DMS79 treated with DMSO at 0.1 percent for 48 hours (cell line): ENCODE results near the gene PSMB11.
"Not testable (repeated sequence)": the region's sequence is repeated elsewhere in the genome, so short reads cannot be mapped to it uniquely, and the experiment has no call there.

Experiments used
- DNase-seq: peaks from one replicate; lab custom pipeline; 2025; lab: John Stamatoyannopoulos, UW

The PSMB11 gene

GRCh38 chr14:23042162-23042965 is at the start of gene PSMB11:
Gene PSMB11 (plus strand): TSS chr14:23042212. CDS start chr14:23042226, 14 bp downstream.
- DNase-seq, result no peak

GRCh38 chr14:22993517-22993916 is 48.5 kb upstream of the PSMB11 start:
- no peak for DNase-seq

DNA sequence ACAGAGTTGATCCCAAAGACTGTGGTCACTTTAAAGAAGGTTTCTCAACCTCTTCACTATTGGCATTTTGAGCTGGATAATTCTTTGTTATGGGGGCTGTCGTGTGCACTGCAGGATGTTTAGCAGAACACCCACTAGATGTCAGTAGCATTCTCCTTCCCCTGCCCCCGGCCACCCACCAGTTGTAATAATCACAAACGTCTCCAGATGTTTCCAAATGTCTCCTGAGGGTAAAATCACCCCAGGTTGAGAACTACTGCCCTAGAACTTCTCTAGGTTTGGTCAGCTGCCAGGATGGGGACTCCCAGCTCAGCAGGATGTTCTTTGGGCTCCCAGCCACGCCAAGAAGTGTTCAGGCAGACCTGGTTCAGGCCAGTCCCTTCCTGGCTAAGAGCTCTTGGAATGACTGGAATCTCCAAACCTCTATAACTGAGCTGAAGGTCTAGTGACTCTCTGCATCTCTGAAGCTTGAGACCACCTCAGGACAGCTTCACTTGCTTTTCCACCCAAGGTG is 47.2 kb upstream of the PSMB11 start:
- DNase-seq, result peak; percentile 70

GRCh38 chr14:22995889-22996625 is 46.0 kb upstream of the PSMB11 start:
- no peak for DNase-seq

DNA sequence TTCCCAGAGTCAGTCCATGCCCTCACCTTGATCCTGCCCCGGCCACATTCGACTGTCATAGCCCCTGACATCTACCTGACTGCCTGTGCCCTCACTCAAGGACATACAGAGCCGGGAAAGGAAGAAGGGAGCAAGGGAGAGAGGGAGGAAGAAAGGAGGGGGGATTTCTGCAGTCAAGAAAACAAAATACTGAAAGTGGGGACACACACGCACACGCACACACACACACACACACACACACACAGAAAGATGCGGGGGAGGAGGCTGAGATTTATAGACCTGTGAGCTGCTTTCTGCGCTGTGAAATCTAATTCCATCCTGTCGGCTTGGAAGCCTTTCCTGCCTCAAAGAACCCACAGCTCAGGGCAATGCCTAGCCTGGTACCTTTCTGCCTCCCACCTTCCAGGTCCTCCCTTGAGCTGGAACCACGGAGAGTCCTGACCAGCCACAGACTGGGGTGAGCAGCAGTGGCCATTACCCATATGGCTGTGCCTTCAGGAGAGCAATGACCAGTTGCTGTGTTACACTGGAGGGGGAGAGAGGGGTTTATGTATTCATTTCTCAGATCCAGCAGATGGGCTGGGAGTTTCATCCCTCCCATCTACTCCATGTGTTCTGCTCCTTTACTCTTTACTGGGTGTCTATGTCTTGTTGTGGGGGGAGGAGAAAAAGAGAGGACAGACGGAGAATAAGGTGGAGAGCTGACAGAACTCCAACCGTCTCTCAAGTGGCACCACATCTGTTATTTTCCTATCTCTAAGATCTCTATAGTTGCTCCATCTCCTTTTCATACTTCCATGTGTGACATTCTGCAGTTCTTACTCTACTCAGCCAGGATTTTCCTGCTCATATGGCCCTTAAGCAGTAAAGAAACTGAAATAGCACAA is 45.0 kb upstream of the PSMB11 start:
- no peak for DNase-seq

DNA sequence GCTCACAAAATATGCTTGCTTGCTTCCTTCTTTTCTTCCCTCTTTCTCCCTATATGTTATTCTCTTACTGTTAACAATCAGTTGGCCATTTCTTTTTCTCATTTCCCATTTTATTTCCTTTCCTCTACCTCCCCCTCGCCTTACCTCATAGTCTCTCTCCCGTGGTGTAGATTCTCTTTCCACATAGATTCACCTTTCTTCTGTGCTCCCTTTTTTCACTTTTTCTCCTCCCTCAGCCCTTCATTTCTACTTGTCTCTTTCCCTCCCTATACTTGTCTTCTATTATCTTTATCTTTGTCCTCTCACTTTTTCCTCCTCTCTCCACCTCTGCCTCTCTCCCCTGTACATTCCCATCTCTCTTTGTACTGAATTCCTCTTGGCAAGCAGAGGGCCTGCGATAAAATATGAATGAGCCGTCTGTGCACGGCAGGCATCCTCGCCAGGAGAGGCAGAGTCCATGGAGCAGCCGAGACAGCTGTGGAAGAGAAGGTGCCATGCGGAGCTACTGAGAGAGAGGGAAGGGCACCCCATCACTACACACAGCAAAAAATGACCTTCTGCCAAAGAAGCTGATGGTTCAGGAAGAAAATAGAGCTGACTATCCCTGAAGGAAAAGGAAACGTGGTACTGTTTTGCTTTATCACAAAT is 44.2 kb upstream of the PSMB11 start:
- no peak for DNase-seq

DNA sequence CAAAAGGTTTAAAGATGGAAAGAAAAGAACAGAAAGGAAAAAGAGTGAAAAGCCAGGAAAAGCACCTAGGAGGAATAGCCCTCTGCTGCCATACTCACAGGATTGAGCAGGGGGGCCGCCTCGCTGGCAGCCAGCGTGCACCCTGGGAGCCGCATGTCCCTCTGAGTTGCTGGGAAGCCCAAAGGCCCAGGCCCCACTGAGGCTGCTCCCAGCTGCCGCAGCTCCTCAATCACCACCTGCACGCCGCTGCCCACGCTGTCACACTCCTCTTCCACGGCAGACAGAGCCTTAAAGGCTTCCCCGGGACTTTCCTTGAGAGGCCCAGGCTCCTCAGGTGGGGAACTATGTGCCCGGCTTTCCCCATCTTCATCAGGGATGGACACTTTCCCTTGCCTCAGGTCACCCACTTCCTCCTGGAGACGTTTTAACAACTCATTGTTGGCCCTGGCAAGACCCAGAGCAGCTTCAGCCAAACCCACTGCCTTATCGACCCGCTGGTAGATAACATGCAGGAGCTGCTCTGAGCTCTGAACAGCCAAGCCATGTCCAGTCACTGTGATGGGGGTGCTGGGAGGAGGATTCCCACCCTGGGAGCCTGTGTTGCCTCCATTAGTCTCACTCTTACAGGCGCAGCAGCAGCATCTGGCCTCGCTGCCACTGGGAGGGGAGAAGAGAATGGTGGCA is 43.5 kb upstream of the PSMB11 start:
- DNase-seq, result no peak

GRCh38 chr14:23000860-23001259 is 41.2 kb upstream of the PSMB11 start:
- DNase-seq, result no peak

DNA sequence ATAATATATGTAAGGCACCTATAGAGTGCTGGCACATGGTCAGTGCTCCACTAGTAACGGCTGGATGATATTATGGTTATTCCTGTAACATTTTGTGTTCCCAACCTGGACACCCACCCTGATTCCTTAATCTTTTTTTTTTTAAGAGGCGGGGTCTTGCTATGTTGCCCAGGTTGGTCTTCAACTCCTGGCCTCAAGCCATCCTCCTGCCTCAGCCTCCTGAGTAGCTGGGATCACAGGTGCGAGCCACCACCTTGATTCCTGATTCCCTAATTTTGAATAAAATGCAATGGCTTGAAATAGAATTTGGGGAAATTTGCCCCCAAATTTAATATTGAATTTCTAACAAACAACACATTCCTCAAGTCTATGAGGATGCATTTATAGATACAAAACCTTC is 39.4 kb upstream of the PSMB11 start:
- no peak for DNase-seq

GRCh38 chr14:23004274-23004673 is 37.7 kb upstream of the PSMB11 start:
- DNase-seq, result not testable (repeated sequence)

- DNase-seq, result no peak
Observed at GRCh38 chr14:23005451-23006187, 36.4 kb upstream of the PSMB11 start.

DNA sequence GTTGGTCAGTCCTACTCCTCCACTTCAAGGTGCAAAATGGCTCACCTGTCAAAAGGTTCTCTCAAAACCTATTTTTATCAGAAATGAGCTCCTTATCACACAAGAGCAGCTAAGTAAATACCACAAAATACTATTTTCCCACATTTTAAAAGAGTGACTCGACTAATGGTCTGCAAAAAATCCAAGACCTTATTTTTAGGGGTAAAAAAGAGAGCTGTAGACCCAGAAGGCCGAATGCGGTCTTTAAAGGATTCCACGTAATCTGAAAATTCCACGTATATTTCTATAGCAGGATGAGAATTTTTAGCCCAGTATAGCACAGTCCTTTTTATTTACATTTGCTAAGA is 35.9 kb upstream of the PSMB11 start:
- peak; percentile 61 for DNase-seq

DNA sequence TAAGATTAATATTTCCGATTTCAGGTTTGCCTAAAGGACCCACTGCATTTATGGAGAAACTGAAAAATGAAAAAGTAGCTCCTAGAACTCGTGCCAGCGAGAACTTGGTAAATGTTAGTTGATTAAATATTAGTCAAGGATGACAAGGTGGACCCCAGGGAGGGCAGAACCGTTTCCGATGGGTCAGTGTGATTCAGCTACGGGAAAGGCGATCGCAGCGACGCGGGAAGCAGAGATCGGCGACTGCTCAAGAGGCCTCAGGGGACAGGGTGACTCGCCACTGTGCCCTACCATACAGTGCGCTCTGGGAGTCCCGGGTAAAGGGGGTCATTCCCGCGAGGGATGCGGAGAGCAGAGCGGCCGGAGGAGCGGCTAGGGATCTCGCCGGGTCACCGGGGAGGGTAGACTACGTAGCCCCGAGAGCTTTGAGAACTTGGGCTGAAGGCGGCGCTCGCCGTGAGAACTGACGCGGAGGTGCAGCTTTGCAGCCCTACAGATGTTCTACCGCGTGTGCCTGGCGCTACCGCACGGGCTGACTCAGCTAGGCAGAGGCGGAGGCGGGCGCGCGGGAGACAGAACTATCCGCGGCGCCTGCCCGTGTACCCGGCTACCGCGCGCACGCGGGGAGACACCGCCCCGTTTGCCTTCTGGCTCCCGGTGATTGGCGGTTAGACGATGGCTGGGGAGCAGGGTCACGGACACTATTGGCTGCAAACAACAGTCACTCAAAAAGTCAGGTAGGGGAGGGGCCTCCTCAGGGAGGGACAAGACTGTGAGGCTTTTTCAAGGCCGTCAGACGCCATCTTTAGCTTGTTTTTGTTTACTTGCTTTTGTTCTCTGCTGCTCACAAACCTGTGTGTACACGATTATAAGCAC is 35.2 kb upstream of the PSMB11 start:
- peak; percentile 100 for DNase-seq

DNA sequence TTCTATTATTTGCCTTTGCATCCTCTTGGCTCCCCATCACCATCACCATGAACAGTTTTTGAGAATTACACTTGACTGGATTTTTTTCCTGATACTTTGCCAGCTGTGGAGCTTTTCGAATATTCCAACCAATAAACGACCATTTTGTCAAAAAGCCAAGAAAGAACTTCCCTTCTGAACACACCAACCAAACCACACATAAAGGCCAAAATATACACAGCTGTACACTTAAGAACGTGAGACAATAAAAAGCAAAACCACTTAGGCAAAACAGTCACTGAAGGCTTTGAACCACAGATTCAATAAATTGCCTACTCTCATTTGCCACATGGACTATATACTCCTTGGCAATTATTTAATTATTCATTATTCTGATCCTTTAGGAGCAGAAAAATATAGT is 33.2 kb upstream of the PSMB11 start:
- peak; percentile 98 for DNase-seq

DNA sequence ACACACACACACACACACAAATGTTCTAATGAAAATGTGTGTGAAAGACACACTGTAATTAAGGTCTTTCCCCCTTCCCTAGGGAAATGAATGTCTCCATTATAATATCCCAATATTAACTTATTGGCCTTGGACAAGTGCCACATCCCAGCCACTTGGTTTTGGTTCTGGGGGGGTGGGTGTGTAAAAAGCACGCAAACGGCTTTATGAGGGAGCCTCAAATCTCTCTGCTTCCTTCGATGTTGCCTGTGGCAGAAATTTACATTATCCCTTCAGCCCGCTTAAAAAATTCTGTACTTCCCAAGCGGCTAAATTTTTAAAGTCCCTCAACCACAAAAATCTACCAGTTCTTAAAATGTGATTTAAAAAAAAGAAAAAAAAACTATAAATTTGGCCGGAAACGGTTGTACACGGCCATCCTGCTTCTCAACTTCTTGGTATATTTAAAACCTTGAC is 32.5 kb upstream of the PSMB11 start:
- peak; percentile 80 for DNase-seq

GRCh38 chr14:23009939-23010726 is 31.9 kb upstream of the PSMB11 start, which contains the start of gene C14orf93:
Gene C14orf93 (minus strand): TSS chr14:23010143. CDS start chr14:22999023, 11,120 bp downstream.
- peak; percentile 88 for DNase-seq

DNA sequence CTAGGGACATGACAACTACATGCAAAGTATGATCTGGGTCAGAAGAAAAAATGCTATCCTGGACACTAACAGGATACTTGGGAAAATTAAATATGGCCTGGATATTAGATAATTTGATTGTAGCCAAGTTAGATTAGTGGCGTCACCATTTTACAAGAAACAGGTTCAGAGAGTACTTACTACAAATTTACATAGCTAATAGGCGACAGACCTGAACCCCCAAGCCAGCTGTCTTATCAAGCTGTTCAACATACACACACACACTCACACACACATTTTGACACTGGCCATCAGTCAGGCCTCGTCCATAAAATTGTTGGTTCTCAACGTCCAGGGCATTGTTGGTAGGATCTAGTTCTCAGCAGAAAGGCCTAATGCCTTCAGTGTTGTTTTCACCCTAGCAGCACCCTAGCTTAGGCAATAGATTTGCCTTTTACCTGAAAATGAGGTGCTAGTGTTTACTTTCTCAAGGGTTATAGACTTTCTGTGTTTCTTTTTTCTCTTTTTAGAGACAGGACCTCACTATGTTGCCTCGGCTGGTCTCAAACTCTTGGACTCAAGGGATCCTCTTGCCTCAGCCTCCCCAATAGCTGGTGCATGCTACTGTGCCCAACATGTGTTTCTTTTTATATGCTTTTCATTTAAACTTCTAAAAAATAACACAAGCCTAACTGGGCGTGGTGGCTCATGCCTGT is 28.8 kb upstream of the PSMB11 start:
- DNase-seq, result no peak

DNA sequence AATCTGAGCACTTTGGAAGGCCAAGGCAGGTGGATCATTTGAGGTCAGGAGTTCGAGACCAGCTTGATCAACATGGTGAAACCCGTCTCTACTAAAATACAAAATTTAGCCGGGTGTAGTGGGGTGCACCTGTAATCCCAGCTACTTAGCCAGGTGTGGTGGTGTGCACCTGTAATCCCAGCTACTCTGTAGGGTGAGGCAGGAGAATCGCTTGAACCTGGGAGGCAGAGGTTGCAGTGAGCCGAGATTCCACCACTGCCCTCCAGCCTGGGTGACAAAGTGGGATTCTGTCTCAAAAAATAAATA is 28.3 kb upstream of the PSMB11 start:
- DNase-seq, result not testable (repeated sequence)
